Upper lobe of right lung (tissue), 1 donor: ENCODE results near the gene ESR2. TPM values are rescaled to one million over a fixed set of nuclear protein-coding genes. Genes with fewer than 3 reads are reported as not detected.
"Not testable (repeated sequence)": the region's sequence is repeated elsewhere in the genome, so short reads cannot be mapped to it uniquely, and the experiment has no call there.

Experiments
- ATAC-seq: fragments of 200-7000 bp; cut with Tn5 transposase; one replicate; pipeline ENCODE4 v1.9.1; 2020; ENCODE audit warnings: mild to moderate bottlenecking, moderate library complexity
- DNase-seq: peaks from one replicate; pipeline ENCODE4 v3.0.0-alpha.2; 2020
- H3K27ac ChIP-seq: fragments of 200-600 bp; one replicate; pipeline ENCODE4 v1.8.0; 2022
- H3K27me3 ChIP-seq: fragments of 200-600 bp; one replicate; pipeline ENCODE4 v1.8.0; 2022; ENCODE audit warnings: mild to moderate bottlenecking
- H3K36me3 ChIP-seq: fragments of 200-600 bp; one replicate; pipeline ENCODE4 v1.8.0; 2022
- H3K4me1 ChIP-seq: fragments of 200-600 bp; one replicate; pipeline ENCODE4 v1.8.0; 2022
- H3K4me3 ChIP-seq: fragments of 200-600 bp; one replicate; pipeline ENCODE4 v1.8.0; 2022; ENCODE audit warnings: mild to moderate bottlenecking
- H3K9me3 ChIP-seq: fragments of 200-600 bp; one replicate; pipeline ENCODE4 v1.8.0; 2022
- intact Hi-C: fragments of 100-400 bp; cut with DNase I; formaldehyde crosslinking; loops from one replicate; pipeline ENCODE4 v1.11.0; 2022
- total RNA-seq: library from RNA; stranded (reverse); fragmentation: NEBNext Ultra II Directional; extraction: Animal tissue kit (Norgen Biotek cat#: 25700); gene quantifications from one replicate; pipeline ENCODE4 v1.2.1, GENCODE V29; 2021
- TF ChIP-seq, protein P1 (sequence below): fragments of 200-600 bp; IDR thresholded peaks from one replicate; pipeline ENCODE4 v1.8.0; 2022; ENCODE audit warnings: antibody characterized with exemption
- donor health status: DM: no; HTN: yes; CAD: no; lungs with severe emphysema.

The ESR2 gene
- total RNA-seq, 1 donor from 2014 or later = 1.3 TPM

GRCh38 chr14:64215274-64215673, 78.9 kb downstream of the ESR2 start:
- TF ChIP-seq, protein P1, sequence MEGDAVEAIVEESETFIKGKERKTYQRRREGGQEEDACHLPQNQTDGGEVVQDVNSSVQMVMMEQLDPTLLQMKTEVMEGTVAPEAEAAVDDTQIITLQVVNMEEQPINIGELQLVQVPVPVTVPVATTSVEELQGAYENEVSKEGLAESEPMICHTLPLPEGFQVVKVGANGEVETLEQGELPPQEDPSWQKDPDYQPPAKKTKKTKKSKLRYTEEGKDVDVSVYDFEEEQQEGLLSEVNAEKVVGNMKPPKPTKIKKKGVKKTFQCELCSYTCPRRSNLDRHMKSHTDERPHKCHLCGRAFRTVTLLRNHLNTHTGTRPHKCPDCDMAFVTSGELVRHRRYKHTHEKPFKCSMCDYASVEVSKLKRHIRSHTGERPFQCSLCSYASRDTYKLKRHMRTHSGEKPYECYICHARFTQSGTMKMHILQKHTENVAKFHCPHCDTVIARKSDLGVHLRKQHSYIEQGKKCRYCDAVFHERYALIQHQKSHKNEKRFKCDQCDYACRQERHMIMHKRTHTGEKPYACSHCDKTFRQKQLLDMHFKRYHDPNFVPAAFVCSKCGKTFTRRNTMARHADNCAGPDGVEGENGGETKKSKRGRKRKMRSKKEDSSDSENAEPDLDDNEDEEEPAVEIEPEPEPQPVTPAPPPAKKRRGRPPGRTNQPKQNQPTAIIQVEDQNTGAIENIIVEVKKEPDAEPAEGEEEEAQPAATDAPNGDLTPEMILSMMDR = no peak
- Histone ChIP-seq H3K9me3 (no peaks in the 10 kb centered on the region), H3K27ac (no peak overlapping the region), H3K36me3 (peaks cover 81% of the 10 kb centered on the region), H3K4me1 (peaks cover 11% of the 10 kb centered on the region), H3K4me3 (no peak overlapping the region), H3K27me3 (no peaks in the 10 kb centered on the region)
- intact Hi-C loops = no loop called here
- ATAC-seq = no peak
- no peak for DNase-seq

GRCh38 chr14:64213853-64214570, 80.2 kb downstream of the ESR2 start:
- no peaks in the 10 kb centered on the region for H3K9me3 ChIP-seq
- ATAC-seq = no peak
- peaks cover 79% of the 10 kb centered on the region for H3K36me3 ChIP-seq
- peak overlapping the region; percentile 70 for H3K27ac ChIP-seq
- H3K27me3 ChIP-seq = no peaks in the 10 kb centered on the region
- peaks cover 11% of the 10 kb centered on the region for H3K4me1 ChIP-seq
- DNase-seq = no peak
- no peak overlapping the region for H3K4me3 ChIP-seq
- intact Hi-C loops = no loop called here
- TF ChIP-seq, protein P1 = no peak

GRCh38 chr14:64213086-64213485, 81.1 kb downstream of the ESR2 start:
- peak; percentile 73 for ATAC-seq
- H3K36me3 ChIP-seq = peaks cover 72% of the 10 kb centered on the region

GRCh38 chr14:64212666-64213065, 81.5 kb downstream of the ESR2 start:
- DNase-seq = no peak

More at GRCh38 chr14:64213086-64213485, 81.1 kb downstream of the ESR2 start:
- Histone ChIP-seq H3K27me3 (no peaks in the 10 kb centered on the region), H3K27ac (peak overlapping the region; percentile 70), H3K4me1 (peaks cover 11% of the 10 kb centered on the region), H3K4me3 (no peak overlapping the region), H3K9me3 (no peaks in the 10 kb centered on the region)
- TF ChIP-seq, protein P1 = no peak
- intact Hi-C loops = no loop called here
- no peak for DNase-seq

GRCh38 chr14:64210912-64211311, 83.3 kb downstream of the ESR2 start:
- Histone ChIP-seq H3K4me1 (peaks cover 11% of the 10 kb centered on the region), H3K36me3 (peaks cover 52% of the 10 kb centered on the region)
- H3K27ac ChIP-seq, DNase-seq, H3K4me3 ChIP-seq, ATAC-seq, H3K9me3 ChIP-seq, intact Hi-C loops, H3K27me3 ChIP-seq: not testable (repeated sequence)

More at GRCh38 chr14:64212666-64213065, 81.5 kb downstream of the ESR2 start:
- Histone ChIP-seq H3K27me3 (no peaks in the 10 kb centered on the region), H3K9me3 (no peaks in the 10 kb centered on the region), H3K4me1 (peaks cover 11% of the 10 kb centered on the region), H3K27ac (no peak overlapping the region), H3K36me3 (peaks cover 68% of the 10 kb centered on the region), H3K4me3 (no peak overlapping the region)
- TF ChIP-seq, protein P1 = no peak
- intact Hi-C loops = no loop called here
- no peak for ATAC-seq

- Histone ChIP-seq H3K27ac (peak overlapping the region; percentile 71), H3K9me3 (no peaks in the 10 kb centered on the region), H3K36me3 (peaks cover 48% of the 10 kb centered on the region), H3K4me3 (peak overlapping the region; percentile 0), H3K27me3 (no peaks in the 10 kb centered on the region), H3K4me1 (peaks cover 11% of the 10 kb centered on the region)
- TF ChIP-seq, protein P1 = no peak
- ATAC-seq (no peak), DNase-seq (no peak)
- intact Hi-C loops = no loop called here
These were observed 84.0 kb downstream of the ESR2 start for GRCh38 chr14:64210216-64210615.
